GM18909 (cell line): ENCODE results near the gene EPHB1.
"Not testable (repeated sequence)": the region's sequence is repeated elsewhere in the genome, so short reads cannot be mapped to it uniquely, and the experiment has no call there.

Experiments
- ATAC-seq: cut with Tn5 transposase; IDR thresholded peaks from one replicate; pipeline ENCODE4 v1.9.1; 2021; ENCODE audit warnings: mild to moderate bottlenecking; ENCODE audit not compliant: unreplicated experiment, poor library complexity

EPHB1 gene

GRCh38 chr3:134976948-134977347 lies 181.9 kb downstream of the EPHB1 start:
- ATAC-seq, result no peak

DNA sequence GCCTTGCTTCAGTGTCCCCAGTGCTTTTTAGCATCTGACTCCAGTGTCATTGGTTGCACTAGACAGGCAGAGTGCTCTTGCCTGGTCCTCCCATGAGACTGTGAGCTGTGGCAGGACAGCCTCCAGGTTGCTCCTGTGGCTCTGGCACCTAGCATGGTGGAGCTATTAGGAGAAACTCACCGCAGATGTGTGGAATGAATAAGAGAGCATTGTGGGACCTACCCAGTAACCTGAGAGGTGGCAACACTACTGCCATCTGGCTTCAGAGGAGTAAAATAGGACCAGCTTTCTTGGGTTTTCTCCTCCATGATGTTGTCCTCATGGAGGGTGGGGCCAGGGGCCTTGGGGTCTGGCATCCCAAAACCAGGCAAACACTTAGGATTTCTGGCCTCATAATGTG lies 183.6 kb downstream of the EPHB1 start:
- no peak for ATAC-seq

- ATAC-seq, result no peak
Measured at GRCh38 chr3:134985864-134986715, 191.0 kb downstream of the EPHB1 start.

DNA sequence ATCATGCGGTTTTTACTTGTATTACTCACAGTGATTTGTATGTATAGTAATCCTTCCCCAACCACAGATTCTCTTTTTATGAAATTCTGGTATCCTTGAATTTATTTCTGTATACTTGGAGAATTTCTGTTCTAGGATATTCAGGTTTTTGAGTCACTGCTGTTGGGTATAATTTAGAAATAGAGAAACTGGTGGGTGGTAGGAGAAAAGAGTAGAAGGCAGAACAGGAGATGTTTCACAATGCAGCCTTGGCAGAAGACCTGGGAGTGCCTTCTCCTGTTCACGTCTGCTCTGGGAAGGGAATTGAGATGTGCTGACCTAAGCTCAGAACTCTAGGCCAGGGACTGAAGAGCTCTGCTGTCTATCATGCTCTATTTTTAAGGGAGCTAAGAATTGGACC lies 193.6 kb downstream of the EPHB1 start:
- no peak for ATAC-seq

DNA sequence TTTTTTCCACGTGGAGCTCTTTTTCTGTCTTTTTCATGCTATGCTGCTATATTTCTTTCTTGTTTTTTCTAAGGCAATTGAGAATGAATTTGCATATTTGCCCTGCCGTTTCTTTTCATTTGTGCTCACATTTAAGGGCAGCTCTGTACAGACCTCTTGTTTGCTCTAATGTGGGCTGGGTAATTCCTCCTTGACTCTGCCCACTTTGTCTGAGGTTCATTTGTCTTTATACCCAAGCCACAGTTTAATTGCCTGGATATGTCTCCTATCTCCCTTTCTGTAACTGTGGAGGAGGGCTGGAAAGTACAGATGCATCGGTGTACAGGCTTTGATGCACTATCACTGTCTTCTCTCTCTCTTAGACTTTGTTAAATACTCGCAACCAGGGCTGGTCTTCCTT lies 195.9 kb downstream of the EPHB1 start:
- ATAC-seq, result no peak

- ATAC-seq, result no peak
Measured at GRCh38 chr3:134991472-134992010, 196.5 kb downstream of the EPHB1 start.

- no peak for ATAC-seq
Measured at GRCh38 chr3:134992180-134992579, 197.1 kb downstream of the EPHB1 start.

- no peak for ATAC-seq
Measured at GRCh38 chr3:134992586-134992985, 197.5 kb downstream of the EPHB1 start.

GRCh38 chr3:134993011-134993410 lies 198.0 kb downstream of the EPHB1 start:
- ATAC-seq, result no peak

- ATAC-seq, result no peak
Measured at GRCh38 chr3:134998158-134998557, 203.1 kb downstream of the EPHB1 start.

- no peak for ATAC-seq
Measured at GRCh38 chr3:134998855-134999254, 203.8 kb downstream of the EPHB1 start.

- no peak for ATAC-seq
Measured at GRCh38 chr3:135000465-135000864, 205.4 kb downstream of the EPHB1 start.

DNA sequence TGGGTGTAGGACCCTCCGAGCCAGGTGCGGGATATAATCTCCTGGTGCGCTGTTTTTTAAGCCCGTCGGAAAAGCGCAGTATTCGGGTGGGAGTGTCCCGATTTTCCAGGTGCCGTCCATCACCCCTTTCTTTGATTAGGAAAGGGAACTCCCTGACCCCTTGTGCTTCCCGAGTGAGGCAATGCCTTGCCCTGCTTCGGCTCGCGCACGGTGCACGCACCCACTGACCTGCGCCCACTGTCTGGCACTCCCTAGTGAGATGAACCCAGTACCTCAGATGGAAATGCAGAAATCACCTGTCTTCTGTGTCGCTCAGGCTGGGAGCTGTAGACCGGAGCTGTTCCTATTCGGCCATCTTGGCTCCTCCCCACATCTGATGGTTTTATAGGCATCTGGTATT lies 210.6 kb downstream of the EPHB1 start:
- not testable (repeated sequence) for ATAC-seq

- no peak for ATAC-seq
Measured at GRCh38 chr3:135007607-135008006, 212.5 kb downstream of the EPHB1 start.

DNA sequence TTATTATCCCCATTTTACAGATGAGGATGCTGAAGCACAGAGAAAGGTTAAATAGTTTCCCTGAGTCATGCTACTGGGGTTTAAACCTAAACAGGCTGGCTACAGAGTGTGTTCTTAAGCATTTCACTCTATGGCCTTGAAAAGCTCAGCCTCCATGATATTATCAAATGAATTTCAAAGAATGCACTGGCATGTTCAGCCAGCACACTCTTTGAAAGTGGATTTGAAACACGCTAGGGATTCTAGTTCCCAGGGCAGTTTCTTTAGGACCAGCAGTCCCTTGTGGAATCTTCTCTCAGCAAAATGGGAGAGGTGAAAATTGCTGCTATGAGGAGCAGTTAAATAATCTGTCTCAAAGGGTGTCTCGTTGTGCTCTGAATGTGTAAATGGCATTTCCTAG lies 213.3 kb downstream of the EPHB1 start:
- no peak for ATAC-seq

DNA sequence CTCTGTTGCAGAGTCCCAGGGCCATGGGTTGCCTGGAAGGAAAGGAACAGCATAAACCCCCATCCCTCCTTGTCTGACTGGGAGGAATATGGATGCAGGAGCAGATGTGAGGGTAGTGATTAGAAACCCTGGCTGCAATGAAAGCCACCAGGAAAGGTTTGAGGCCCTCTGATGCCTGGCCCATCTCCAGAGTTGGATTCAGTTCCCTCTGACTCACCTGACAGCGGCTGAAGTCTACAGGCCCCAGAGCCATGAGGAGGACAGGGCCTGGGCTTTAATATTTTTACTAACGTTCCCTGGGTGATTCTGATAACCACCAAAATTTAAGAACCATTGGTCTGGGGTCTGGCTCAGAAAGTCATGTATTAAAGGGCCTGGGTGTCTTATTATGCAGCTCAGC lies 214.0 kb downstream of the EPHB1 start:
- no peak for ATAC-seq

GRCh38 chr3:135012101-135012500 lies 217.0 kb downstream of the EPHB1 start:
- no peak for ATAC-seq

DNA sequence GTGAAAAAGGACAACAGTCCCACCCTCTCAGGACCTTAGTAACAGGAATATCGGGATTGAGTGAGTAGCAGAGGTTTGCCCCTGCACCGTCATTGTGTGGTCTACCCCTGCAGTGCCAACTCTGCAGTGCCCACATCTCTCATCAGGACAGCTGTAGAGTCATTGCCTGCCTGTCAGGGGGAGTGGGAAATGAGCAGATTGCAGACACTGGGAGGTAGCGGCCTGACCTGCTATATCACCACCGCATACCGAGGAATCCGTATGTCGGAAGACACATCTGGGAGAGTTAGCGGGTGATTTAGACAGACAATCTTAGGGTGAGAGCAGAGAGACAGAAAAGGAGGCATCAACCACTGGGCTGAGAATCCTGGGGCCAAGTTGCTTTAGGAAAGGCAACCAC lies 218.1 kb downstream of the EPHB1 start:
- ATAC-seq, result no peak

GRCh38 chr3:135014566-135014965 lies 219.5 kb downstream of the EPHB1 start:
- ATAC-seq, result no peak

DNA sequence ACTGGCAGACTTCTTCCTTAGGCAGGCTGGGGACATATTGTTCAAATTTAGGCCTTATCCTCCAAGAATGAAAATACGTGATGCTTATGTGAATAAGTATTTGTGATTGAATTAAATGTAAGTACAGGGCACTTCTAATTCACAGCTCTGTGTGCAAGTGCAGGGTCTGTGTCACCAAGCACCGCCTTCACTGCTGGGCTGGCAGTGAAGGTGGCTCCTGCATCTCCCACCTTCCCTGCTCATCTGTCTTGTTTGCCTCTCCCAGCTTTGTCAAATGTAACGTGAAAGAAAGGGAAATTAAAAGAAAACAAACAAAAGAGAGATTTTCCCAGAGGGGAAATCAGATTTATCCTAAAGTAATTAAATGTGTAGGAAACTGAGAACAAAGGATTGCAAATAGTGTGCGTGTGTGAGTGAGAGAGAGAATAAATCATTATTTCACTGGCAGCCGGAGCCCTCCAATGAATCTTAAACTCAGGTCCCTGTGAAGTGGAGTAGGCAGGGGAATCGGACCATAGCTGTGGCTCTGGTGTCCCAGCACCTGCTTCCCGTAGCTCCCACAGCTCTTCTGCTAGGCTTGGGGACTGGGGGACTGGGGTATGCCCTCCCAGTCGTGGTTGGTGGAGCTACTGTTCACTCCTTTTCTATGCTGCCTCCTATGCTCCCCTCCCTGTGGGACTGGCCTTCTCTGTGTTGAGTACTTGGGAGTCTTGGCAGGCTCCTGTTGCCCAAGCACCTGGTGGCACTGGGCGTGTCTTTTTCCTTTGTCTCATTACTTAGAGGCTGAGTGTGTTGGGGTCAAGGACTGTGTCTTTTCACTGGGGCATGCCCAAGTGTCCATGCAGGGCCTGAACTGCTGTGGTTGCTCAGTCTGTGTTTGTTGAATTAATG lies 222.2 kb downstream of the EPHB1 start:
- no peak for ATAC-seq
